Measurements from ENCODE around the gene TMEM219.

- peak; percentile 23 to 67 (median 48) for TF ChIP-seq CTCF (IDR thresholded peaks at IDR 0.05)
- TF ChIP-seq POLR2A (IDR thresholded peaks at IDR 0.05): peak in 1 of 2 donors; percentile 85
These were observed at the start of gene TMEM219 for GRCh38 chr16:29961479-29962343.
